Activated naive CD8-positive, alpha-beta T cell (primary cell): Measurements from ENCODE around the gene ZNF579.
"Not testable (repeated sequence)": the region's sequence is repeated elsewhere in the genome, so short reads cannot be mapped to it uniquely, and the experiment has no call there.

ENCODE experiments used
- H3K27ac Mint-ChIP-seq: one replicate; pipeline ENCODE4 v1.8.0; 2021; ENCODE audit warnings: mixed read lengths
- H3K27me3 Mint-ChIP-seq: one replicate; pipeline ENCODE4 v1.8.0; 2021; ENCODE audit warnings: mixed read lengths
- H3K36me3 Mint-ChIP-seq: one replicate; pipeline ENCODE4 v1.8.0; 2021; ENCODE audit warnings: mixed read lengths
- H3K4me1 Mint-ChIP-seq: one replicate; pipeline ENCODE4 v1.8.0; 2021; ENCODE audit warnings: low read depth, mixed read lengths
- H3K4me3 Mint-ChIP-seq: one replicate; pipeline ENCODE4 v1.8.0; 2021; ENCODE audit warnings: mild to moderate bottlenecking, mixed read lengths
- H3K9me3 Mint-ChIP-seq: one replicate; pipeline ENCODE4 v1.8.0; 2021; ENCODE audit warnings: low read depth, mixed read lengths

ZNF579 gene

DNA sequence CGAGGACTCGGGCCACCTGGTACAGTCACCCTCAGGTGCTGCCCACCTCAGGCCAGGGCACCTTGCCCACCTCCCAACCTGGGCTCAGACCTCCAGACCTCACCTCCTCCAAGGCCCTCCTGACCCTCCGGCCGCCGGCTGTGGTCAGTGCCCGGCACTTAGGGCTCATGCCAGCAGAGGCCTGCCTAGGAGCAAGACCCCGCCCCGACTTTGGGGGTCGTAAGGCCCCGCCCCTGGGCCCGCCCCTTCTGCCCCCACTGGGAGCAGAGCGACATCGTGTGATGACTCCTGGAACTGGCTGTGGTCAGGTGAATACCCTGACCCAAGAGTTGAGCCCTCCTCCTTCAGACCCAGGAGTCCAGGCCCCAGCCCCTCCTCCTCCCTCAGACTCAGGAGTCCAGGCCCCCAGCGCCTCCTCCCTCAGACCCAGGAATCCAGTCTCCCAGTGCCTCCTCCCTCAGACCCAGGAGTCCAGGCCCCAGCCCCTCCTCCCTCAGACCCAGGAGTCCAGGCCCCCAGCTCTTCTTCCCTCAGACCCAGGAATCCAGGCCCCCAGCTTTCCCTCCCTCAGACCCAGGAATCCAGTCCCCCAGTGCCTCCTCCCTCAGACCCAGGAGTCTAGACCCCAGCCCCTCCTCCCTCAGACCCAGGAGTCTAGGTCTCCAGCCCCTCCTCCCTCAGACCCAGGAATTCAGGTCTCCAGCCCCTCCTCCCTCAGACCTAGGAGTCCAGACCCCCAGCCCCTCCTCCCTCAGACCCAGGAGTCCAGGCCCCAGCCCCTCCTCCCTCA is 43.5 kb downstream of the ZNF579 start, which contains the start of gene SBK2:
SBK2 (minus strand) TSS at position 183 of the 790 bp plus-strand sequence. CDS start 839 bp downstream, outside the sequence.
- no peaks in the 10 kb centered on the region for H3K36me3 Mint-ChIP-seq
- peaks cover 2% of the 10 kb centered on the region for H3K27me3 Mint-ChIP-seq
- no peak within 1 kb of the TSS for H3K4me3 Mint-ChIP-seq
- H3K27ac Mint-ChIP-seq = no peak within 1 kb of the TSS
- H3K4me1 Mint-ChIP-seq = no peaks in the 10 kb centered on the region
- no peaks in the 10 kb centered on the region for H3K9me3 Mint-ChIP-seq

DNA sequence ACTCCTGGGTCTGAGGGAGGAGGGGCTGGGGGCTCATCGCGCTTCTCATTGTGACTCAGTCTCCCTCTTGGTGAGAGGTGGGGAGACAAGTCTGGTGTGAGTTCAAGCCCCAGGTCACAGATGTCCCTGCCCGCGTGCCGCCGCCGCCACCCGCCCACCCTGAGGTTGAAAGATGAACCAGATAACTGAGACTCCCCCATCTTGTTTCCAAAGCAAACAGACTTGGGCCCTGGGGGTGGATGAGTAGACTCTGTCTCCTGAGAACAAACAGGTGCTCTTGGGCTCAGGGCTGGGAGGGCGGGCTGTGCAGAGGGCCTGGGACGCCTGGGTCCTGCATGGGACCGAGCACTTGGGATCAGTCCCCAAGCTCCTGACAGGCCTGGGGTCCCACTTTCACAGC is 44.3 kb downstream of the ZNF579 start:
- Mint-ChIP-seq H3K4me1 (no peaks in the 10 kb centered on the region), H3K4me3 (no peak overlapping the region), H3K27me3 (no peaks in the 10 kb centered on the region), H3K27ac (no peak overlapping the region), H3K9me3 (no peaks in the 10 kb centered on the region), H3K36me3 (no peaks in the 10 kb centered on the region)

DNA sequence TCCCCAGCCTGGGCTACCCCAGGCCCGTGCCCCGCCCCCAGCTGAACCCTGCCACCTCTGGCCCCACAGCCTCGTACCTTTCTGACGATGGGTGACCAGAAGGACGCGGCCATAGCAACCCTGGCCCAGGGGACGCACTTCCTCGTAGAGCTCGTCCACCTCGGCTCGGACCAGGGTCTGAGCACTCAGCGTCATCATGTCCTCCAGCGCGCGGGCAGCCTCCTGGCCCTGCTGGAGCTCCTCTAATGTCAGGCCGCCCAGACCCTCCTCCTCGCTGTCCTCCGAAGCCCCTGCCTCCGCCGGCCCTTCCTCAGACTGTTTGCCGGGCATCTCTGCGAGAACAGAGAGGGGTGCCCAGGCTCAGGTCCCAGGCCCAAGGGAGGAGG is 44.7 kb downstream of the ZNF579 start:
- H3K27me3 Mint-ChIP-seq = no peaks in the 10 kb centered on the region
- no peak overlapping the region for H3K4me3 Mint-ChIP-seq
- no peak overlapping the region for H3K27ac Mint-ChIP-seq
- H3K9me3 Mint-ChIP-seq = no peaks in the 10 kb centered on the region
- no peaks in the 10 kb centered on the region for H3K36me3 Mint-ChIP-seq
- H3K4me1 Mint-ChIP-seq = no peaks in the 10 kb centered on the region

DNA sequence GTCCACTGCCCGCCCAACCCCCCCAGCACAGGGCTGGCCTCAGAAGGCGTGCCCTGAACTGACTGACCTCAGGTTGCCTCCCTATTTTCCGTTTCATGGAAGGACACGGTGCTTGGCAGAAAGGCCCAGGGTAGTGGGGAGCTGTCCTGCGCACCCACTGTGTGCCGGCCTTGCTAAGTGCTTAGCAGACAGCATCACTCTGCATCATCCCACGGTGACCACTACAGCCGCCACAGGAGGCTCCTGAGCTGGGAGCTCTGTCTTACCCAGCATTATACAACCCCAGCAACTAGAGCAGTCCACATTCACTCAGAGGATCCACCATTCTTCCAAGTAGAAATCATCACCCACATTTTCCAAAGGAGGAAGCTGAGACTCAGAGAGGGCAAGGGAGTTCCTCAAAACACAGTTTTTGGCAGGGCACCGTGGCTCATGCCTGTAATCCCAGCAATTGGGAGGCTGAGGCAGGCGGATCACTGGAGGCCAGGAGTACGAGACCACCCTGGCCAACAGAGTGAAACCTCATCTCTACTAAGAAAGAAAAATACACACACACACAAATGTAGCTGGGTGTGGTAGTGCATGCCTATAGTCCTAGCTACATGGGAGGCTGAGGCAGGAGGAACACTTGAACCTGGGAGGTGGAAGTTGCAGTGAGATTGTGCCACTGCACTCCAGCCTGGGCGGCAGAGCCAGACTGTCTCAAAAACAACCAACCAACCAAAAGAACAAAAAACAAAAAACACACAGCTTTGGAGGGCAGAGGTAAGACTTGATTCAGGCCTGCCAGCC is 45.3 kb downstream of the ZNF579 start:
- Mint-ChIP-seq H3K27ac (no peak overlapping the region), H3K4me1 (no peaks in the 10 kb centered on the region), H3K4me3 (no peak overlapping the region), H3K27me3 (no peaks in the 10 kb centered on the region), H3K9me3 (no peaks in the 10 kb centered on the region), H3K36me3 (no peaks in the 10 kb centered on the region)

DNA sequence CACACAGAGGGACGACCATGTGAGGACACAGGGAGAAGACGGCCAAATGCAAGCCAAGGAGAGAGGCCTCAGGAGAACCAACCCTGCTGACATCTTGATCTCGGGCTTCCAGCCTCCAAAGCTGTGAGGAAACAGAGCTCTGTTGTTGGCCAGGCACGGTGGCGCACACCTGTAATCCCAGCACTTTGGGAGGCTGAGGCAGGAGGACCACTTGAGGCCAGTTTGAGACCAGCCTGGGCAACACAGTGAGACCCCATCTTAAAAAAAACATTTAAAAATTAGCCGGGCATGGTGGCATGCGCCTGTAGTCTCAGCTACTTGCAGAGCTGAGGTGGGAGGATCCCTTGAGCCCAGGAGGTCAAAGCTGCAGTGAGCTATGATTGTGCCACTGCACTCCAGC is 46.4 kb downstream of the ZNF579 start:
- H3K4me1 Mint-ChIP-seq, H3K4me3 Mint-ChIP-seq, H3K9me3 Mint-ChIP-seq, H3K27ac Mint-ChIP-seq, H3K27me3 Mint-ChIP-seq, H3K36me3 Mint-ChIP-seq: not testable (repeated sequence)

DNA sequence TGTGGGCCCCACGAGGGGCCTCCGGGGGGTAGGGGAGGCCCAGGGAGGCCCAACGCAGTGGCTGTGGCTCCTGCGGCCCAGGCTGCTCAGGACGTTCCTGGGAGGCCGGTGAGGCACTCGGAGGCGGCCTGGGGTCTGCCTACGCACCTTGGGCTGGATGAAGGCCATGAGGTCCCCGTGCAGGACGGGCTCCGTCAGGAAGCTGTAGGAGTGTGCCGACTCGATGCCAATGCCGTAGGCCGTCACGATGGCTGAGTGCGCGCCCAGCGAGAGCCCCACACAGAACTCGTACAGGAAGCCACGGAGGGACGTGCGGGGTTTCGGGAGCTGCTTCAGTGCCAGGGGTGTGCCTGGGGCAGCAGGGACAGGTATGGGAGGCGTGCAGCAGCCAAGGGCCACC is 49.7 kb downstream of the ZNF579 start:
- no peak overlapping the region for H3K27ac Mint-ChIP-seq
- no peaks in the 10 kb centered on the region for H3K9me3 Mint-ChIP-seq
- H3K4me1 Mint-ChIP-seq = no peaks in the 10 kb centered on the region
- H3K36me3 Mint-ChIP-seq = no peaks in the 10 kb centered on the region
- H3K4me3 Mint-ChIP-seq = no peak overlapping the region
- H3K27me3 Mint-ChIP-seq = no peaks in the 10 kb centered on the region

DNA sequence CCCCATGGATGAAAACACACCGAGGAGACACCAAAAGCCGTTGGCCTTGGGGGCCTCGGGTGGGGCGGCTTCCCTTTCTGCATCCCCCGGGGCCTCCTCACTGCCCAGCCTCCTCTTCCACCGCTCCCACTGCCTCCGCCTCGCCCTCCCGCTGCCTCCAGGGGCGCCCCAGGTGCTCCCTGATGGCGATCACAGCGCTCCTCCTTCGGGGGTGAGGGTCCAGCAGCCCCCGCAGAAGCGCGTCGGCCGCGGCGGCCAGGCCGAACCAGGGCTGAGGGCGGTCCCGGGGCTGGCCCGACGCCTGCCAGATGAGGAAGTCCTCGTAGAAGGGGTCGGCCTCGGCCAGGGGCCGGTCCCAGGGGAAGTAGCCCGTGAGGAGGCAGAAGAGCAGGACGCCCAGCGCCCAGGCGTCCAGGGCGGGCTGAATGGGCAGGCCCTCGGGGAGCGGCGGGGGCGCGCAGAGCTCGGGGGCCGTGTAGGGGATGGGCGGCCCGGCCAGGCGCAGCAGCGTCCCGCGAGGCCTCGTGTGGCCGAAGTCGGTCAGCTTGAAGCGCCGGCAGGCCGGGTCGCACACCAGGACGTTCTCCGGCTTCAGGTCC is 50.9 kb downstream of the ZNF579 start:
- Mint-ChIP-seq H3K27me3 (peaks cover 1% of the 10 kb centered on the region), H3K36me3 (no peaks in the 10 kb centered on the region), H3K4me3 (no peak overlapping the region), H3K4me1 (no peaks in the 10 kb centered on the region), H3K27ac (no peak overlapping the region), H3K9me3 (no peaks in the 10 kb centered on the region)

DNA sequence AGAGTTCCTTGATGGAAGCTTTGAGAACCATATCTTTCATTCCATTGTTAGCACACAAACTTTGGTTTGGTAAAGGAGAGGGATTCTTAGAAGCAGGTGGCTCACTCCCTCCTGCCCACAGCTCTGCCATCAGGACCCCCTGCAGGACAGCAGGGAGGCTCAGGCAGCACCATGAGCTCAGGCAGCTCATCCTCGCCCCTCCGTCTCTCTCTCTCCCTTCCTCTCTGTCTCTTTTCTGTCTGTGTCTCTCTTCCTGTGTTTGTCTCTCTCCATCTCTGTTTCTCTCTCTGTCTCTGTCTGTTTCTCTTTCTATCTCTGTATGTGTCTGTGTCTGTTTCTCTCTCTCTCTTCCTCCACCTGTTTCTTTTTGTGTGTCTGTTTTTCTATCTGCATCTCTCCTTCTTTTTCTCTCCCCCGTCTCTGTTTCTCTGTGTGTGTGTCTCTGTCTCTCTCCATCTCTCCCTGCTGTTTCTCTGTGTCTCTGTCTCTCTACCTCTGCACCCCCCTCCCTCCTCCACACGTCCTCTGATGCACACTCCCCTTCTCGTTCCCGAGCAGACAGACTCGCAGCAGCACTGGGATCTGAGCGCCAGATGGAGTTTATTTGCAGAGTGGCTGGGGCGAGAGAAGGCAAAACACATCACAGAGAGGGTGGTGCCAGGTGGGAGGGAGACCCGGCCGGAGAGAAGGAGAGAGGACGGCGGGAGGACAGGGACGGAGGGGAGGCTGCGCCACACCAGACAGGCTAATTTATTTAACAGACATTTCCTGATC is 52.4 kb downstream of the ZNF579 start:
- Mint-ChIP-seq H3K4me3 (no peak overlapping the region), H3K9me3 (no peaks in the 10 kb centered on the region), H3K4me1 (no peaks in the 10 kb centered on the region), H3K27me3 (peaks cover 4% of the 10 kb centered on the region), H3K27ac (no peak overlapping the region), H3K36me3 (no peaks in the 10 kb centered on the region)

DNA sequence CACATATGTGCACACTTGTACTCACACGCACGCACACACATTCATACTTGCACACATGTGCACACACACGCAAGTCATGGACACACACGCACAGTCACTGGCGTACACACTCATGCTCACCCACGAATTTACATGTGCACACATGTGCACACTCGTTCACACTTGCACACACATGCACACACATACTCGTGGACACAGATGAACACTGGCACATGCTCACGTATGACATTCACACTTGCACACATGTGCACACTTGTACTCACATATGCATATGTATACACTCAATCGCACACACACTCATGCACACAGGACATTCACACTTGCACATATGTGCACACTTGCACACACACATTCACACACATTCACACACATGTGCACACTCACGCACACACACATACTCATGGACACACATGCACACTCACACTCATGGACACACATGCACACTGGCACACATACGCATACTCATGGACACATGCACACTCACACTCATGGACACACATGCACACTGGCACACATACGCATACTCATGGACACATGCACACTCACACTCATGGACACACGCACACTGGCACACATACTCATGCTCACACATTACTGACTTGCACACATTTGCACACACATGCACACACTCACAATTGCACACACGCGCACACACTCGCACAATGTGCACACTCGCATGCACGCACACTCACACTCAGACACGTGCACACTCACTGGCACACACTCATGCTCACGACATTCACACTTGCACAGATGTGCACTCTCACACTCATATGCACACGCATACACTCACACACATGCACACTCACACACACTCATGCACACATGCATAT is 53.2 kb downstream of the ZNF579 start:
- Mint-ChIP-seq H3K9me3 (no peaks in the 10 kb centered on the region), H3K27me3 (peaks cover 4% of the 10 kb centered on the region), H3K27ac (no peak overlapping the region), H3K4me3 (no peak overlapping the region), H3K36me3 (no peaks in the 10 kb centered on the region), H3K4me1 (no peaks in the 10 kb centered on the region)
